ENCODE results near the gene GPR151.

DNA sequence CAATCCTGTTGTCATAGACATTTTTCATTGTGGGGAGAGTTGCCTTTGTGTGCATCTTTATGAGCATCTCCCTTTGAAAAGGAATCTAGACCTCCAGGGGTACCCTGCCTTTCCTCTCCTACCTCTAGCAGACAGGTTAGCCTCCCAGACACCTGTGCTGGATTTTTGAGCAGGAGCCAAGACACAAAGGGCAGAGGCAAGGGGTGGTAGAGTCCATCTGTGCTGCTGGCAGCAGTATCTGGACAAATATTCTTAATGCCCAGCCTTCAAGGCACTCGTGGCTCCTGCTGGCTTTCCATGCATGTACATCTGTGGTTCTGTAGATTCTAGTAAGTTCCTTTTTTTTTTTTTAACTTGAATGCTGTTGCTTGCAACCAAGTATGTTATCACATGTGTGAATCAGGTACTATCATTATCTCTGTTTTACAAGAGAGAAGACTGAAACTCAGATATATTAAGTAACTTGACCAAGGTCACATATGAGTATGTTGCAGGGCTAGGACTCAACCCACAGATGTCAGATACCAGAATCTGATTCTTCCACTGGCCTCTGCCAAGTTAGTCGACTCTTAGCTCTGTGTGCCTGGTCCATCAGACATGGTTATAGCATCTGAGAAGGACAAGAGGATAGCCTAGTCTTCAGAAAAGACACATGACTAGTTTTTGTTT lies 32.9 kb upstream of the GPR151 start:
- TF ChIP-seq, protein P1, sequence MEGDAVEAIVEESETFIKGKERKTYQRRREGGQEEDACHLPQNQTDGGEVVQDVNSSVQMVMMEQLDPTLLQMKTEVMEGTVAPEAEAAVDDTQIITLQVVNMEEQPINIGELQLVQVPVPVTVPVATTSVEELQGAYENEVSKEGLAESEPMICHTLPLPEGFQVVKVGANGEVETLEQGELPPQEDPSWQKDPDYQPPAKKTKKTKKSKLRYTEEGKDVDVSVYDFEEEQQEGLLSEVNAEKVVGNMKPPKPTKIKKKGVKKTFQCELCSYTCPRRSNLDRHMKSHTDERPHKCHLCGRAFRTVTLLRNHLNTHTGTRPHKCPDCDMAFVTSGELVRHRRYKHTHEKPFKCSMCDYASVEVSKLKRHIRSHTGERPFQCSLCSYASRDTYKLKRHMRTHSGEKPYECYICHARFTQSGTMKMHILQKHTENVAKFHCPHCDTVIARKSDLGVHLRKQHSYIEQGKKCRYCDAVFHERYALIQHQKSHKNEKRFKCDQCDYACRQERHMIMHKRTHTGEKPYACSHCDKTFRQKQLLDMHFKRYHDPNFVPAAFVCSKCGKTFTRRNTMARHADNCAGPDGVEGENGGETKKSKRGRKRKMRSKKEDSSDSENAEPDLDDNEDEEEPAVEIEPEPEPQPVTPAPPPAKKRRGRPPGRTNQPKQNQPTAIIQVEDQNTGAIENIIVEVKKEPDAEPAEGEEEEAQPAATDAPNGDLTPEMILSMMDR (IDR thresholded peaks at IDR 0.05; ENCODE audit: low read depth, low read length, poor library complexity, severe bottlenecking), result no peak
- TF ChIP-seq EZH2phosphoT487 (IDR thresholded peaks at IDR 0.05; ENCODE audit: borderline replicate concordance, low read length), result no peak

All from DOHH2 (cell line).